ENCODE data around the gene BIRC3.
"Not testable (repeated sequence)": the region's sequence is repeated elsewhere in the genome, so short reads cannot be mapped to it uniquely, and the experiment has no call there.

BIRC3 gene

DNA sequence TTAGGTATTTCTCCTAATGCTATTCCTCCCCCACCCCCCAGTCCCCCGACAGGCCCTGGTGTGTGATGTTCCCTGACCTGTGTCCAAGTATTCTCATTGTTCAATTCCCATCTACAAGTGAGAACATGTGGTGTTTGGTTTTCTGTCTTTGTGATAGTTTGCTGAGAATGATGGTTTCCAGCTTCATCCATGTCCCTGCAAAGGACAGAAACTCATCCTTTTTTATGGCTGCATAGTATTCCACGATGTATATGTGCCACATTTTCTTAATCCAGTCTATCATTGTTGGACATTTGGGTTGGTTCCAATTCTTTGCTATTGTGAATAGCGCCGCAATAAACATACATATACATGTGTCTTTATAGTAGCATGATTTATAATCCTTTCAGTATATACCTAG is 20.5 kb upstream of the BIRC3 start:
- DNase-seq = not testable (repeated sequence)

DNA sequence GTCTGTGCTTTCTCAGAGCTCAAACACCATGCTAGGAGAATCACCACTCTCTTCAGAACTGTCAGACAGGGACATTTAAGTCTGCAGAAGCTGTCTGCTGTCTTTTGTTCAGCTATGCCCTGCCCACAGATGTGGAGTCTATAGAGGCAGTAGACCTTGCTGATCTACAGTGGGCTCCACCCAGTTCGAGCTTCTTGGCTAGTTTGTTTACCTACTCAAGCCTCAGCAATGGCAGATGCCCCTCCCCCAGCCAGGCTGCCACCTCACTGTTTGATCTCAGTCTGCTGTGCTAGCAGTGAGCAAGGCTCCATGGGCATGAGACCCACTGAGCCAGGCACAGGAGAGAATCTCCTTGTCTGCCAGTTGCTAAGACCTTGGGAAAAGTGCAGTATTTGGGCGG is 16.4 kb upstream of the BIRC3 start:
- not testable (repeated sequence) for DNase-seq

- no peak for DNase-seq
Observed at GRCh38 chr11:102302241-102302640, 15.0 kb upstream of the BIRC3 start.

- DNase-seq = no peak
Observed at GRCh38 chr11:102304686-102305085, 12.6 kb upstream of the BIRC3 start.

- DNase-seq = no peak
Observed at GRCh38 chr11:102305352-102306047, 11.8 kb upstream of the BIRC3 start.

DNA sequence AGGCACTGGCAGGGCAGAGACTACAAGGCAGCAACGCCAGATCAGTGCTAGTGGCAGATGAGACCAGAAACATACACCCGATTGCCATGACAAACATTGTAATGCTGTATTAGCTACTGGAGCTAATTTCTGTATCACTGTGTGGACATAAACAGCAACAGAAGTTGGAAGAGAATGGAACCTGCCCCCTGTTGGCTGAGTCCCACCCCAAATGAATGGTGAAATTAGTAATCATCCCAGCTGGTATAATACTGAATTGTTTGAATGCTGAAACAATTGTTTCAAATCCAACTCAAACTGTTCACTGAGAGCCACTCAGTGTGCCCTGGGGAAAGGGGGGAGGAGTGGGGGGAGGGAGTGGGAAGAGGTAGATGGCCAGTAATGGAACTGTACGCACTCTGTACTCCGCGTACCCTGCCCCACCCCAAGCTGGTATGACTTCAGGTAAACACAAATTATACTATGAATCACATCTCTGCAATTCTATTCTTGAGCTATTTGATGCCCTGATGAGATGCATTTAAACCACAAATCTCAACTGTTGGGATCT is 11.2 kb upstream of the BIRC3 start:
- DNase-seq = no peak

- DNase-seq = no peak
Observed at GRCh38 chr11:102306817-102307726, 10.2 kb upstream of the BIRC3 start.

- DNase-seq = no peak
Observed at GRCh38 chr11:102307727-102308038, 9.6 kb upstream of the BIRC3 start.

- no peak for DNase-seq
Observed at GRCh38 chr11:102309621-102310541, 7.4 kb upstream of the BIRC3 start.

DNA sequence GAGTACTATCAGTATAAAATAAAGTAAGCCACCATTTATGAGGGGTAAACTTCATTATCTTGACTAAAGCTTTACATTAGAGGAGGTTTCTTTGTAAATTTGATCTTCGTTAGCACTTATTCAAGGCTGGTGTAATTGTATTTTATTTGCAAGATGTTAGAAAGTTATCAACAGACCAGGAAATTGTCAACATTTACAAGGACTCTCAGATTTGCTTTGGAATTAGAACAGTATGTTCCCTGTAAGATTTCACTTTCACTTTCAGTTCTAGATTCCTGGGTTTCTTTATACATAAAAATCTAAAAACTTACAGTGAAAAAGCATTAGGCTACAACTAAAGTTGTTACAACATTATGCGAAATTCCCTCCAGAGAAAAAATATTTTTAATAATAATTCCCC is 4.6 kb upstream of the BIRC3 start:
- peak; percentile 11 for DNase-seq

DNA sequence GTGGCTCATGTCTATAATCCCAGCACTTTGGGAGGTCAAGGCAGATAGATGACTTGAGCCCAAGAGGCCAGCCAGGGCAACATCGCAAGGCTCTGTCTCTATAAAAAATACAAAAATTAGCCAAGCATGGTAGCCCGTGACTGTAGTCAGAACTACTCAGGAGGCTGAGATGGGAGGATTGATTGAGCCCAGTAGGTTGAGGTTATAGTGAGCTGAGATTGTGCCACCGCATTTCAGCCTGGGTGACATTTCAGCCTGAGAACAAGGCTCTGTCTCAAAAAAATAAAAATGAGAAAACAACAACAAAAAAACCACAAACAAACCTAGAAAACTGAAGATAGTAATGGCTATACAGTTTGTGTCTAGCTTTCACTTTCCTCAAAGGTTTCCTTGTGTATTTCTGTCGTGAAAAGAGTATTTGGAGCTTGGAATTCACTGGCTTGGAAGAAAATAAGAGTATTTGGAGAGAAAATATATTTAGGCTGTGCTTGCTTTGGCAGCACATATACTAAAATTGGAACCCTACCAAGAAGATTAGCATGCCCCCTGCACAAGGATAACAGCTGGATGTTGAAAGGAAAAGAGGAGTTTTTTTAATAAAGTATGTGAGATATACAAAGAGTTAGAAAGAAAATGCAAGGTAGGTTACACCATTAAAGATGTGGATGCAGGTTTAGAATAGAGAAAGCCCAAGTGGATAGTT is 3.9 kb upstream of the BIRC3 start:
- no peak for DNase-seq

- no peak for DNase-seq
Observed at GRCh38 chr11:102314784-102315183, 2.5 kb upstream of the BIRC3 start.

GRCh38 chr11:102316346-102316904 is 859 bp upstream of the BIRC3 start:
- no peak for DNase-seq

- DNase-seq = no peak
Observed at GRCh38 chr11:102317768-102318103, 452 bp downstream of the BIRC3 start.

GRCh38 chr11:102318469-102318868 is 1.2 kb downstream of the BIRC3 start:
- DNase-seq = no peak

DNA sequence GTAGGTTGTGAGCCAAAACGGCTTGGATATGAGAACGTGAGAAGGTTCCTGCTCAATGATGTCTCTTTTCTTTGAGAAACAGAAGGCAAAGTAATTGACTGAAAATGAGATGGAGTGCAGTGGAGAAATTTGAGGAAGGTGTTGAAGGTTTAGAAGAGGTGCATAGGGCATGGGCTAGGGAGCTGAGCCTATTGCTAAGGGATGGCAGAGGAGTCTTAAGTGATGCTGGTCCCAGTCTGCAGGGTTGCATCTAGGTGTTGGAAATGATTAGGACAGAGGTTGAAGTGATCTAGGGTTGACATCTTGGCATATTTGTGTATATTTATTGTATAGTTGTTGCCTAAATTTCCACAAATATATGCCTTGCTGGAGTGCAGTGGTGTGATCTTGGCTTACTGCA is 2.3 kb downstream of the BIRC3 start:
- no peak for DNase-seq

- DNase-seq = no peak
Observed at GRCh38 chr11:102320188-102320587, 2.9 kb downstream of the BIRC3 start.

GRCh38 chr11:102320679-102321078 is 3.4 kb downstream of the BIRC3 start:
- DNase-seq = no peak

DNA sequence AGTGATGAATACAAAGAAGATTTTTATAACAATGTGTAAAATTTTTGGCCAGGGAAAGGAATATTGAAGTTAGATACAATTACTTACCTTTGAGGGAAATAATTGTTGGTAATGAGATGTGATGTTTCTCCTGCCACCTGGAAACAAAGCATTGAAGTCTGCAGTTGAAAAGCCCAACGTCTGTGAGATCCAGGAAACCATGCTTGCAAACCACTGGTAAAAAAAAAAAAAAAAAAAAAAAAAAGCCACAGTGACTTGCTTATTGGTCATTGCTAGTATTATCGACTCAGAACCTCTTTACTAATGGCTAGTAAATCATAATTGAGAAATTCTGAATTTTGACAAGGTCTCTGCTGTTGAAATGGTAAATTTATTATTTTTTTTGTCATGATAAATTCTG is 5.3 kb downstream of the BIRC3 start:
- no peak for DNase-seq

DNA sequence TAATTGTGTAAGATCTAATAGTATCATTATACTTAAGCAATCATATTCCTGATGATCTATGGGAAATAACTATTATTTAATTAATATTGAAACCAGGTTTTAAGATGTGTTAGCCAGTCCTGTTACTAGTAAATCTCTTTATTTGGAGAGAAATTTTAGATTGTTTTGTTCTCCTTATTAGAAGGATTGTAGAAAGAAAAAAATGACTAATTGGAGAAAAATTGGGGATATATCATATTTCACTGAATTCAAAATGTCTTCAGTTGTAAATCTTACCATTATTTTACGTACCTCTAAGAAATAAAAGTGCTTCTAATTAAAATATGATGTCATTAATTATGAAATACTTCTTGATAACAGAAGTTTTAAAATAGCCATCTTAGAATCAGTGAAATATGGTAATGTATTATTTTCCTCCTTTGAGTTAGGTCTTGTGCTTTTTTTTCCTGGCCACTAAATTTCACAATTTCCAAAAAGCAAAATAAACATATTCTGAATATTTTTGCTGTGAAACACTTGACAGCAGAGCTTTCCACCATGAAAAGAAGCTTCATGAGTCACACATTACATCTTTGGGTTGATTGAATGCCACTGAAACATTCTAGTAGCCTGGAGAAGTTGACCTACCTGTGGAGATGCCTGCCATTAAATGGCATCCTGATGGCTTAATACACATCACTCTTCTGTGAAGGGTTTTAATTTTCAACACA is 6.4 kb downstream of the BIRC3 start:
- DNase-seq = no peak

DNA sequence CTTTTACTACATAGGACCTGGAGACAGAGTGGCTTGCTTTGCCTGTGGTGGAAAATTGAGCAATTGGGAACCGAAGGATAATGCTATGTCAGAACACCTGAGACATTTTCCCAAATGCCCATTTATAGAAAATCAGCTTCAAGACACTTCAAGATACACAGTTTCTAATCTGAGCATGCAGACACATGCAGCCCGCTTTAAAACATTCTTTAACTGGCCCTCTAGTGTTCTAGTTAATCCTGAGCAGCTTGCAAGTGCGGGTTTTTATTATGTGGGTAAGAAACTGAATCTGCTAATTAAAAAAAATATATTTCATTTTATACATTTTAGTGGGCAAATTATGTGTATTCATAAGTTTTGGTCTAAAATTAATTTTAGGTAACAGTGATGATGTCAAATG is 7.8 kb downstream of the BIRC3 start:
- no peak for DNase-seq

GRCh38 chr11:102328748-102329147 is 11.5 kb downstream of the BIRC3 start:
- DNase-seq = no peak
